HepG2 (cell line): Measurements from ENCODE around the gene PAN3. TPM values are rescaled to one million over a fixed set of nuclear protein-coding genes. Genes with fewer than 3 reads are reported as not detected.

Source experiments
- ATAC-seq: fragments of 200-7000 bp; cut with Tn5 transposase; 3 replicates; pipeline ENCODE4 v1.9.1; 2020; ENCODE audit warnings: mild to moderate bottlenecking, moderate library complexity
- BruUV-seq: library from RNA; stranded (reverse); fragments of 400-500 nt; replicated peaks from 2 replicates; lab custom pipeline; 2021; lab: Mats Ljungman, UMichigan
- CTCF ChIA-PET: fragments of 300-600 bp; formaldehyde crosslinking; extraction: SDS; loops from one replicate; lab custom pipeline; 2021; ENCODE audit warnings: low total read pairs, inconsistent platforms, low intra/inter-chr PET ratio; lab: Yijun Ruan, JAX
- POLR2A ChIA-PET: fragments of 350-600 bp; sonication (Branson Sonifier 250); formaldehyde crosslinking; loops from one replicate; lab custom pipeline; 2020; ENCODE audit warnings: antibody characterized with exemption, inconsistent platforms; lab: Yijun Ruan, JAX
- DNase-seq: peaks from one replicate; pipeline ENCODE4 v3.0.0-alpha.2; 2015; ENCODE audit warnings: low spot score
- FAIRE-seq: peaks from 3 replicates; lab custom pipeline; 2011; peaks lifted over from hg19 to GRCh38; lab: Jason Lieb, UNC
- H2AFZ ChIP-seq: one replicate; pipeline ENCODE4 v1.6.1; 2011; ENCODE audit warnings: low read length, inconsistent platforms
- H3K27ac ChIP-seq: fragments of 300-600 bp; 3 replicates; pipeline ENCODE4 v1.8.0; 2011; ENCODE audit warnings: mixed run types, mild to moderate bottlenecking, mixed read lengths, low read length, inconsistent platforms; ENCODE audit not compliant: insufficient read depth; ENCODE audit errors: extremely low read length
- H3K27me3 ChIP-seq, 2 experiments: fragments of 200-600 bp in 1 of 2; 2 replicates in 1 of 2; 3 replicates in 1 of 2; pipeline versions ENCODE4 v1.6.0 to v1.8.0; 2011; ENCODE audit warnings: low read length in 2 of 2, mild to moderate bottlenecking in 2 of 2, moderate library complexity in 2 of 2, inconsistent platforms in 1 of 2; ENCODE audit not compliant: insufficient read depth in 2 of 2, control insufficient read depth in 1 of 2
- H3K36me3 ChIP-seq, 2 experiments: fragments of 200-600 bp in 1 of 2; replicated peaks in 1 of 2; 2 replicates in 1 of 2; 3 replicates in 1 of 2; pipeline versions ENCODE4 v1.5.1 to v1.8.0; 2011; ENCODE audit warnings: low read length in 2 of 2, inconsistent platforms in 1 of 2; ENCODE audit not compliant: insufficient read depth in 2 of 2, control insufficient read depth in 1 of 2
- H3K4me1 ChIP-seq: 2 replicates; pipeline ENCODE4 v1.5.1; 2012; ENCODE audit warnings: low read length, inconsistent platforms; ENCODE audit not compliant: insufficient read depth
- H3K4me2 ChIP-seq: 2 replicates; pipeline ENCODE4 v1.6.0; 2011; ENCODE audit warnings: low read depth, low read length, inconsistent platforms
- H3K4me3 ChIP-seq, 3 experiments: fragments of 200-600 bp in 1 of 3; sonication (generic), shearing (Covaris generic) in 1 of 3; replicated peaks in 1 of 3; 2 replicates each; pipeline ENCODE4 v1.5.1; 2011 to 2016; ENCODE audit warnings: low read length in 3 of 3, inconsistent platforms in 2 of 3, low read depth in 2 of 3, mild to moderate bottlenecking in 2 of 3, control low read depth in 1 of 3, mixed read lengths in 1 of 3; ENCODE audit not compliant: insufficient read depth in 1 of 3
- H3K79me2 ChIP-seq: one replicate; pipeline ENCODE4 v1.6.1; 2011; ENCODE audit warnings: low read length, inconsistent platforms; ENCODE audit not compliant: insufficient read depth
- H3K9ac ChIP-seq: 2 replicates; pipeline ENCODE4 v1.6.0; 2011; ENCODE audit warnings: mild to moderate bottlenecking, low read depth, low read length, inconsistent platforms; ENCODE audit not compliant: insufficient read depth
- H3K9me3 ChIP-seq: 2 replicates; pipeline ENCODE4 v1.5.1; 2012; ENCODE audit warnings: mild to moderate bottlenecking, low read length
- H4K20me1 ChIP-seq: 2 replicates; pipeline ENCODE4 v1.6.0; 2011; ENCODE audit warnings: inconsistent platforms, mild to moderate bottlenecking, low read length, moderate library complexity; ENCODE audit not compliant: insufficient read depth
- CHCHD3 ChIP-seq: sonication (generic); formaldehyde crosslinking; IDR thresholded peaks from 2 replicates; pipeline ENCODE4 v1.8.0; 2022; ENCODE audit warnings: mild to moderate bottlenecking, missing genetic modification reagents, moderate library complexity
- ELF3 ChIP-seq: IDR thresholded peaks from 2 replicates; pipeline ENCODE4 v1.6.1; 2016; ENCODE audit warnings: missing genetic modification reagents, missing compliant biosample characterization
- HHEX ChIP-seq: IDR thresholded peaks from 2 replicates; pipeline ENCODE4 v1.6.1; 2016; ENCODE audit warnings: control low read depth
- MED1 ChIP-seq: sonication (generic); formaldehyde crosslinking; IDR thresholded peaks from 2 replicates; pipeline ENCODE4 v1.4.0; 2020; ENCODE audit warnings: missing genetic modification reagents
- MED13 ChIP-seq: sonication (generic); formaldehyde crosslinking; IDR thresholded peaks from 2 replicates; pipeline ENCODE4 v1.5.0; 2020; ENCODE audit warnings: missing genetic modification reagents
- POGK ChIP-seq: sonication (generic); formaldehyde crosslinking; conservative IDR thresholded peaks from 2 replicates; pipeline ENCODE4 v1.8.0; 2022; ENCODE audit warnings: mild to moderate bottlenecking, moderate library complexity, missing genetic modification reagents
- TEAD2 ChIP-seq: sonication (generic); formaldehyde crosslinking; IDR thresholded peaks from 2 replicates; pipeline ENCODE4 v1.9.0; 2021; ENCODE audit warnings: missing genetic modification reagents
- TERF1 ChIP-seq: sonication (generic); formaldehyde crosslinking; IDR thresholded peaks from 2 replicates; pipeline ENCODE4 v1.8.0; 2022; ENCODE audit warnings: mild to moderate bottlenecking, missing genetic modification reagents, moderate library complexity
- XBP1 ChIP-seq: sonication (generic); formaldehyde crosslinking; IDR thresholded peaks from 2 replicates; pipeline ENCODE4 v1.5.0; 2020; ENCODE audit warnings: missing genetic modification reagents
- ZBTB44 ChIP-seq: sonication (generic); formaldehyde crosslinking; IDR thresholded peaks from 2 replicates; pipeline ENCODE4 v1.4.0; 2020; ENCODE audit warnings: missing genetic modification reagents
- ZFP91 ChIP-seq: sonication (generic); formaldehyde crosslinking; IDR thresholded peaks from 2 replicates; pipeline ENCODE4 v1.9.0; 2022; ENCODE audit warnings: missing genetic modification reagents, mild to moderate bottlenecking, borderline replicate concordance
- ZFY ChIP-seq: sonication (generic); formaldehyde crosslinking; IDR thresholded peaks from 2 replicates; pipeline ENCODE4 v1.4.0; 2020; ENCODE audit warnings: missing genetic modification reagents
- ZKSCAN8 ChIP-seq: IDR thresholded peaks from 2 replicates; pipeline ENCODE4 v1.6.1; 2016; ENCODE audit warnings: borderline replicate concordance, missing genetic modification reagents, missing compliant biosample characterization
- ZNF143 ChIP-seq: sonication (generic); formaldehyde crosslinking; IDR thresholded peaks from 2 replicates; pipeline ENCODE4 v1.4.0; 2020; ENCODE audit warnings: missing genetic modification reagents
- ZNF235 ChIP-seq: sonication (generic); formaldehyde crosslinking; IDR thresholded peaks from 2 replicates; pipeline ENCODE4 v1.8.1; 2023; ENCODE audit warnings: mild to moderate bottlenecking, missing genetic modification reagents, borderline replicate concordance
- ZNF331 ChIP-seq: sonication (generic); formaldehyde crosslinking; IDR thresholded peaks from 2 replicates; pipeline ENCODE4 v1.4.0; 2020; ENCODE audit warnings: missing genetic modification reagents
- WGBS: methylation state at CpG from one replicate; pipeline ENCODE4 v1.1.6; 2017; ENCODE audit warnings: low lambda C conversion rate; 5-methylcytosine and 5-hydroxymethylcytosine counted together
- in situ Hi-C: cut with HindIII; loops from 2 replicates; pipeline ENCODE4 v1.10.0; 2017; ENCODE audit warnings: low pct_unique_long_range_greater_than_20kb; ENCODE audit not compliant: extremely low pct_ligation_motif_present
- intact Hi-C: fragments of 100-400 bp; cut with micrococcal nuclease; formaldehyde crosslinking; loops from one replicate; pipeline ENCODE4 v1.10.0; 2022; ENCODE audit not compliant: unreplicated experiment
- polyA plus RNA-seq, 8 experiments: library from polyadenylated mRNA; depleted of rRNA in 3 of 8; stranded (reverse) in 7 of 8; unstranded in 1 of 8; fragments of >200 nt; fragmentation: Illumina TruSeq in 4 of 8; extraction: Trizol in 4 of 8; gene quantifications; 2 replicates each; pipeline versions ENCODE4 v1.2.1 to v1.2.3, GENCODE V29; 2011 to 2016; ENCODE audit warnings: low read depth in 4 of 8, missing spikeins in 1 of 8, mixed read lengths in 1 of 8; ENCODE audit not compliant: insufficient read depth in 1 of 8
- total RNA-seq, 5 experiments: library from RNA; depleted of rRNA; stranded (reverse); fragments of >200 nt; fragmentation: Illumina TruSeq; extraction: Trizol; gene quantifications; 2 replicates each; pipeline ENCODE4 v1.2.3, GENCODE V29; 2016; ENCODE audit warnings: low read depth in 1 of 5

The PAN3 gene
- total and polyA plus RNA-seq, 2 of the 13 experiments (the other 11 are each of a cell fraction or from before 2014, with no cell fraction given): 9.7 to 10.6 TPM

GRCh38 chr13:28094306-28094705 is 44.0 kb upstream of the PAN3 start:
- FAIRE-seq (no peak), ATAC-seq (no peak), DNase-seq (no peak)
- Histone ChIP-seq H3K27me3 (peaks cover 0 to 11% of the 10 kb centered on the region in 2 experiments; a peak in 3 of 5 replicates), H3K36me3 (no peaks in the 10 kb centered on the region), H3K4me2 (no peak overlapping the region), H4K20me1 (no peaks in the 10 kb centered on the region), H3K79me2 (no peaks in the 10 kb centered on the region), H3K4me3 (no peak overlapping the region), H3K27ac (no peak overlapping the region), H3K9me3 (no peaks in the 10 kb centered on the region), H3K9ac (no peak overlapping the region), H3K4me1 (no peaks in the 10 kb centered on the region), H2AFZ (no peak overlapping the region)
- intact Hi-C loops (no loop called here), in situ Hi-C loops (no loop called here)
- WGBS: 5% methylated on average over 4 of the region's 4 CpGs
- POLR2A ChIA-PET: no interaction called here
- TF ChIP-seq HHEX (CRISPR knock-in tag): no peak
- no peak for TF ChIP-seq ZKSCAN8 (CRISPR knock-in tag)
- no peak for TF ChIP-seq CHCHD3 (CRISPR knock-in tag)
- no peak for TF ChIP-seq ZNF235 (CRISPR knock-in tag)
- no peak for TF ChIP-seq TEAD2 (CRISPR knock-in tag)
- TF ChIP-seq ZNF143 (CRISPR knock-in tag): no peak
- no peak for TF ChIP-seq ZNF331 (CRISPR knock-in tag)
- no peak for TF ChIP-seq MED13 (CRISPR knock-in tag)
- no peak for TF ChIP-seq ZFY (CRISPR knock-in tag)
- TF ChIP-seq POGK (CRISPR knock-in tag): no peak
- TF ChIP-seq TERF1: no peak
- no peak for TF ChIP-seq ZBTB44 (CRISPR knock-in tag)
- TF ChIP-seq ELF3 (CRISPR knock-in tag): no peak
- no peak for TF ChIP-seq MED1 (CRISPR knock-in tag)
- TF ChIP-seq XBP1 (CRISPR knock-in tag): no peak
- no peak for TF ChIP-seq ZFP91 (CRISPR knock-in tag)
- BruUV-seq: no TSS peak
- CTCF ChIA-PET: no interaction called here
